GM19099 (cell line): Measurements from ENCODE around the gene MPRIP.

ENCODE experiments used
- POLR2A ChIP-seq: IDR thresholded peaks from 3 replicates; pipeline ENCODE4 v1.6.1; 2011; ENCODE audit warnings: low read depth; ENCODE audit not compliant: insufficient read length; ENCODE audit errors: extremely low read depth

Gene MPRIP

DNA sequence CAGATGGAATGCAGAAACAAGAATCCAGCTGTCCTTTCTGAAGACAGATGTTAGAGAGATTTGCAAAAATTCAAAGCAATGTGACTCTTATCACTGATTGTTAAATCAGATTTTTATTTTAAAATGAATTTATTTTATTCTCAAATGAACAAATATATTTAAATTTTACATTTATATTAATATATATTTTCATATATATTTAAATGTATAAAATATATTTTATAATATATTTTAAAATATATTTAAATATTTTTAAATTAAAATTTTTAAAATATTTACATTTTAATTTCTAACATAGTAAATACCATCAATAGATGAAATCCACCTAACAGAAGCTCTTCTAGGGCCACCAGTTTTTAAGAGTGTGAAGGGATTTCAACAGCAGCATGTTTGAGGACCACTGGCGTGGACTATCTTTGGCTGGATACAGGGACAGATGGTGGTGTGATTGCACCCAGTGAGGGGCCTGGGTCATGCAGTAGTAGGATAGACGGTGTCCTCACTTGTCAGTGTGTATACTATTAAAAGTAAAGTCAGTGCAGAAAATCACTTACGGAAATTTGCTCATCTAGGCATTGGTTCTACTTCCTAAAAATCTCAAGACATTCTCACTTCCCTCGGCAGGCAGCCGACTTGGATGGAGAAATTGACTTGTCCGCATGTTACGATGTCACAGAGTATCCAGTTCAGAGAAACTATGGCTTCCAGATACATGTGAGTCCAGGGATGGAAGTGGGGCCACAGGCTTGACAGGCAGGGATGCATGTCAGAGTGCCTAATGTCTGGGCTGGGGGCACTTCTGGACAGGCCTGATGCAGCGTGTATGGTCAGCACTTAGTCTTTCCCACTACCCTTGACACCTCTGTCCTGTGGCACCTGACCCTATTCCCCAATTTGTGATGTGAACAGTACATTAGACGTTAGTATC, 107.5 kb downstream of the MPRIP start:
- no peak for TF ChIP-seq POLR2A

DNA sequence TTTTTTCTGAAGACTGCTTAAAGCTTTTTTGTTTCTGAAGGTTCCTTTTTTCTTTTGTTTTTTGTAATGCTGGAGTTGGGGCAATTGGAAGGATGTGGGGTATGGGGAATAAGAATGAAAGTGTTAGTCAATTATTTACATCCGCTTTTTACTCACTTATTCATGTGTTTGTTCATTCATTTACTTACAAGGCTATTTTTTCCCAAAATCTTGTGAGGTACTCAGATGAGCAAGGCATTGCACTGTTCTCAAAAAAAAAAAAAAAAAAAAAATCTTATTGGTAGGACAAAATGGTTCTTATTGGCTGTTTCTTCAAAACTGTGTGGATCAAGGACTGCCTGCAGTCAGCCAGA, 108.2 kb downstream of the MPRIP start:
- TF ChIP-seq POLR2A: no peak

- TF ChIP-seq POLR2A: no peak
Observed at GRCh38 chr17:17151055-17151454, 108.8 kb downstream of the MPRIP start.

- no peak for TF ChIP-seq POLR2A
Observed at GRCh38 chr17:17151541-17151940, 109.3 kb downstream of the MPRIP start.

DNA sequence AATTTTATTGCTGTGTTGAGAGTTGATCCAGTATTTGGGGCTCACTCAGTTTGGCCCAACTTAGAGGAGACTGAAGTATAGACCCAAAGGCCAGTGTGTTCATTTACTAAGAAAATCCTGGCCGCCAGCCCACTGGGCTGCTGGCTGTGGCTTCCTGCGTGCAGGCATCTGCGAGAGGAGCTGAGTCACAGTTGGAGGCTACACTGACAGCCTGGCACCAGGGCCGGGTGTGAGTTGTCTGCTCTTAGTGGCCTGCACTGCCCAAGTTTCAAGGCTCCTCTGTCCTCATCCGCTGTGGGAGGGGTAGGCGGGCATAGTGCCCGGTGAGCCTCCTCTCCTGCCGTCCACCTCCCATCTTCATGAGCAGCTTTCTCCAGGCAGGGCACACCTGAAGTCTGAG, 109.7 kb downstream of the MPRIP start:
- no peak for TF ChIP-seq POLR2A

DNA sequence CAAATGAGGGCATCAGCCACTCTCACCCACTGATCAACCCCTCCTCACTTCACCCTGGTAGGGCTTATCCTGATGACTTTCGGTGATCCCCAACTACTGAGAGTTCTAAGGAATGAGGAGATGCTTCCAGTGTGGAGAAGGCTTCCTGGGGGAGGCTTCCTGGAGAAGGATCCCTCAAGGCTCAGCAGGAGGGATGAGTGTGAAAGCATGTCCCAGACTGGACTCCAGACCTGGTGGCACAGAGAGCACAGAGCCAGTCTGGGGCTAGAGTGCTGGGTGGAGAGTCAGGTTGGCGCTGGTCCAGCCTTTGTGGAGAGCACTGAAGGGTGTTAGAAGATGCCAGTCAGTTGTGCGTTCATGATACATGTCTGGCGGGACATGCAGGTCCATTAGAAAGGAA, 110.1 kb downstream of the MPRIP start:
- TF ChIP-seq POLR2A: no peak

GRCh38 chr17:17153071-17153470, 110.8 kb downstream of the MPRIP start:
- TF ChIP-seq POLR2A: no peak

DNA sequence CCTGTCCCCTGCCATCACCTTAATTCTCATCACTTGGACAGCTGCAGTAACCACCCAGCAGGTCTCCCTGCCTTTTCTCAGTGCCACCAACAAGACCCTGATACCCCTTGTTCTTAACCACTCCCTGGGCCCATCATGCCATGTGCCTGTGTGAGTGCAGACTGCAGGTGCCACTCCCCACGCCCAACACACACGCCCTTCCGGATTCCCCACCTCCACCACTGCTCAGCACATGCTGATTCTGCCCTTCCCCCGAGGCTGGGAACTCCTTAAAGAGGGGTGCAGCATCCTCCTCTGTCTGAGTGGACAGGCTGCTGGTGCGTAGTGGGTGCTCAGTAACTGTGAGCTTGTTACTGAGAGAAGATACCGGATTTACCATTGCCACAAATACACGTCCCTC, 111.5 kb downstream of the MPRIP start:
- no peak for TF ChIP-seq POLR2A

- TF ChIP-seq POLR2A: no peak
Observed at GRCh38 chr17:17154556-17154955, 112.3 kb downstream of the MPRIP start.

DNA sequence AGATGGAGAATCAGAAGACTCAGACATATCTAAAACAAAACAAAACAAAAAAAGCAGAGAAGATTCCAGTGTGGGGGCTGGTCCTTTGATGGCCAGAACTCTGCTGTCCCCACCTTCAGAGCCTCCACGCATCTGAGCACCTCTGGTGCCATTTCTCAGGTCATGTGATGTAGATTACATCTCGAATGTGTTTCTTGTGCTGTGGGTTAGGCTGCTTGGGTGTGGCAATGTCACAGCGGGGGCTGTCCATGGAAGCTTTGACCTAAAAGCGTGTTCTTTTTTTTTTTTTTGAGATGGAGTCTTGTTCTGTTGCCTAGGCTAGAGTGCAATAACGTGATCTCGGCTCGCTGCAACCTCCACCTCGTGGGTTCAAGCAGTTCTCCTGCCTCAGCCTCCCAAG, 112.7 kb downstream of the MPRIP start:
- no peak for TF ChIP-seq POLR2A

GRCh38 chr17:17155568-17155967, 113.3 kb downstream of the MPRIP start:
- TF ChIP-seq POLR2A: no peak

GRCh38 chr17:17156107-17156506, 113.8 kb downstream of the MPRIP start:
- TF ChIP-seq POLR2A: no peak

GRCh38 chr17:17156511-17156910, 114.3 kb downstream of the MPRIP start:
- TF ChIP-seq POLR2A: no peak

DNA sequence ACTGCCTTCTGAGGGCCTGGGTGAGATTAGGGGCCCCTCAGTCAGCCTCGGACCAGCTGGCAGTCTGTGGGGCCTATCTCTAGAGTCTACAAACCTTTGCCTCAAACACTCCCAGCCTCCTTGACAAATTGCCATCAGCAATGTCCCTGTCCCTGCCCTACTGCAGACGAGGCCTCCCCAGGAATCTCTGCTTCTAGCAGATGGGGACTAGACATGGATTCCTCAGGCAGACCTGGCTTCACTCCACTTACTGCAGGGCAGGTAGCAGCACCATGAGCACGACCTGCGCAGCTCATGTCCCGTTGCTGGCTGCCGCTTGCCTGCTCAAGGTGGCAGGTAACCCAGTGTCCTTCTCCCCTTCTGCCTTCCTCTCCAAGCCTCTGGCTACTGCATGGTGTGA, 114.8 kb downstream of the MPRIP start:
- TF ChIP-seq POLR2A: no peak

- TF ChIP-seq POLR2A: no peak
Observed at GRCh38 chr17:17159571-17159970, 117.3 kb downstream of the MPRIP start.

DNA sequence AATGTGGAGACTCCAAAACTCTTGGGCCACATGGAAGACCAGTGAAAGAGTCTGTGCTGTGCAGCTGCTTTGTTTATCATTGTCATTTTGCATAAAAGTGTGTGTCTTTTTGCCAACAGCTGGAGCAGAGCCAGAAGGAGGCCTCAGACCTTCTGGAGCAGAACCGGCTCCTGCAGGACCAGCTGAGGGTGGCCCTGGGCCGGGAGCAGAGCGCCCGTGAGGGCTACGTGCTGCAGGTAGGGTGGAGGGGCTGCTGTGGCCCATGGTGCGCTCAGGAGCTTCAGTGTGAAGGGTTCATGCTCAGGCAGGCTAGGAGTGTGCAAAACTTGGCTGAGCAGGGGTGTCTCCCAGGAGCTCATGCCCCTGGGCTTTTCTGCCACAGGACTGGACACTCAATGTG, 118.9 kb downstream of the MPRIP start:
- TF ChIP-seq POLR2A: no peak

GRCh38 chr17:17161759-17162158, 119.5 kb downstream of the MPRIP start:
- no peak for TF ChIP-seq POLR2A
